ENCODE data around the gene SLC46A1. TPM values are rescaled to one million over a fixed set of nuclear protein-coding genes. Genes with fewer than 3 reads are reported as not detected.

Gene SLC46A1
- total and polyA plus RNA-seq, 2 donors (not counting 1 experiment from before 2014, with no cell fraction given) = 2.5 to 4.3 TPM

- intact Hi-C loops (cut with micrococcal nuclease) = no loop called here
- TF ChIP-seq CTCF (IDR thresholded peaks at IDR 0.05) (no peak), EZH2 (IDR thresholded peaks at IDR 0.05; ENCODE audit: borderline replicate concordance, insufficient read depth, low read depth, low read length, poor library complexity, severe bottlenecking) (no peak)
- no peaks in the 10 kb centered on the region for H3K36me3 ChIP-seq (replicated peaks in 1 of 2; ENCODE audit: control extremely low read depth in 1 of 2, control insufficient read depth in 1 of 2, extremely low read depth in 1 of 2, insufficient read depth in 2 of 2, low read length in 1 of 2)
- no peaks in the 10 kb centered on the region for H3K4me1 ChIP-seq (ENCODE audit: control insufficient read depth in 2 of 2, insufficient read depth in 2 of 2, low read length in 2 of 2)
- no peak overlapping the region for H3K27ac ChIP-seq (ENCODE audit: low read length in 2 of 2)
- Mint-ChIP-seq H3K27ac (no peak overlapping the region), H3K9me3 (ENCODE audit: insufficient read depth) (no peaks in the 10 kb centered on the region), H3K4me3 (no peak overlapping the region), H3K4me1 (no peaks in the 10 kb centered on the region), H3K27me3 (peaks cover 21% of the 10 kb centered on the region)
- DNase-seq = no peak
- H3K9me3 ChIP-seq (ENCODE audit: control extremely low read depth in 1 of 3, control insufficient read depth in 2 of 3, insufficient read depth in 1 of 3, low read length in 2 of 3) = no peaks in the 10 kb centered on the region
- H2AFZ ChIP-seq (ENCODE audit: insufficient read depth, low read depth, low read length, poor library complexity, severe bottlenecking) = no peak overlapping the region
- ChIA-PET POLR2A (no interaction called here), CTCF (interaction anchor here (1.0 kb wide), 1 partner anchor 11 kb away, joined by 3 read pairs; no protein-coding TSS in a partner anchor)
- WGBS (ENCODE audit: insufficient coverage) = 92% methylated on average over 12 of the region's 13 CpGs
- H3K4me2 ChIP-seq (replicated peaks; ENCODE audit: low read depth, low read length, poor library complexity, severe bottlenecking) = no peak overlapping the region
- peaks cover 0 to 4% (median 1%) of the 10 kb centered on the region in 4 experiments for H3K27me3 ChIP-seq (replicated peaks in 1 of 4; ENCODE audit: control extremely low read depth in 1 of 4, control insufficient read depth in 3 of 4, insufficient read depth in 4 of 4, low read length in 3 of 4)
- H4K20me1 ChIP-seq (ENCODE audit: control insufficient read depth, insufficient read depth, low read length, poor library complexity, severe bottlenecking) = no peaks in the 10 kb centered on the region
- H3K4me3 ChIP-seq (ENCODE audit: control extremely low read depth in 1 of 5, extremely low read depth in 1 of 5, insufficient read depth in 1 of 5, low read depth in 2 of 5, low read length in 4 of 5) = no peak overlapping the region
- no peak overlapping the region for H3K9ac ChIP-seq (ENCODE audit: low read length)
- ATAC-seq (ENCODE audit: low read depth) = no peak
- H3K79me2 ChIP-seq (ENCODE audit: control insufficient read depth, insufficient read depth, low read length) = no peaks in the 10 kb centered on the region
Measured at GRCh38 chr17:28425206-28425605, 19.2 kb upstream of the SLC46A1 start.

GRCh38 chr17:28421787-28422305, 15.8 kb upstream of the SLC46A1 start:
- H3K27ac ChIP-seq (ENCODE audit: low read length in 2 of 2) = no peak overlapping the region
- Mint-ChIP-seq H3K4me1 (peaks cover 2% of the 10 kb centered on the region), H3K27ac (no peak overlapping the region), H3K27me3 (peaks cover 12% of the 10 kb centered on the region), H3K9me3 (ENCODE audit: insufficient read depth) (no peaks in the 10 kb centered on the region), H3K4me3 (no peak overlapping the region)
- H2AFZ ChIP-seq (ENCODE audit: insufficient read depth, low read depth, low read length, poor library complexity, severe bottlenecking) = no peak overlapping the region
- intact Hi-C loops (cut with micrococcal nuclease) = no loop called here
- no peak for DNase-seq
- H3K27me3 ChIP-seq (replicated peaks in 1 of 4; ENCODE audit: control extremely low read depth in 1 of 4, control insufficient read depth in 3 of 4, insufficient read depth in 4 of 4, low read length in 3 of 4) = peaks cover 0 to 4% (median 1%) of the 10 kb centered on the region in 4 experiments
- ChIA-PET CTCF (no interaction called here), POLR2A (no interaction called here)
- peaks cover 3% of the 10 kb centered on the region in 2 donors for H3K4me1 ChIP-seq (ENCODE audit: control insufficient read depth in 2 of 2, insufficient read depth in 2 of 2, low read length in 2 of 2)
- no peak overlapping the region for H3K4me3 ChIP-seq (ENCODE audit: control extremely low read depth in 1 of 5, extremely low read depth in 1 of 5, insufficient read depth in 1 of 5, low read depth in 2 of 5, low read length in 4 of 5)
- H3K4me2 ChIP-seq (replicated peaks; ENCODE audit: low read depth, low read length, poor library complexity, severe bottlenecking) = no peak overlapping the region
- TF ChIP-seq CTCF (IDR thresholded peaks at IDR 0.05) (no peak), EZH2 (IDR thresholded peaks at IDR 0.05; ENCODE audit: borderline replicate concordance, insufficient read depth, low read depth, low read length, poor library complexity, severe bottlenecking) (no peak)
- H3K9me3 ChIP-seq (ENCODE audit: control extremely low read depth in 1 of 3, control insufficient read depth in 2 of 3, insufficient read depth in 1 of 3, low read length in 2 of 3) = no peaks in the 10 kb centered on the region
- no peak overlapping the region for H3K9ac ChIP-seq (ENCODE audit: low read length)
- ATAC-seq (ENCODE audit: low read depth) = no peak
- no peaks in the 10 kb centered on the region for H3K36me3 ChIP-seq (replicated peaks in 1 of 2; ENCODE audit: control extremely low read depth in 1 of 2, control insufficient read depth in 1 of 2, extremely low read depth in 1 of 2, insufficient read depth in 2 of 2, low read length in 1 of 2)
- no peaks in the 10 kb centered on the region for H4K20me1 ChIP-seq (ENCODE audit: control insufficient read depth, insufficient read depth, low read length, poor library complexity, severe bottlenecking)
- no peaks in the 10 kb centered on the region for H3K79me2 ChIP-seq (ENCODE audit: control insufficient read depth, insufficient read depth, low read length)
- WGBS (ENCODE audit: insufficient coverage) = 100% methylated on average over 1 of the region's 7 CpGs
